ENCODE measurements around the gene LY6G6D.

- TF ChIP-seq POLR2AphosphoS5 (IDR thresholded peaks at IDR 0.05; ENCODE audit: low read depth, low read length) (no peak), TAF1 (IDR thresholded peaks at IDR 0.05; ENCODE audit: low read depth, low read length) (no peak), POU2F2 (IDR thresholded peaks at IDR 0.05; ENCODE audit: low read depth, low read length) (no peak), POLR2A (IDR thresholded peaks at IDR 0.05; ENCODE audit: low read depth, low read length) (no peak), SPI1 (IDR thresholded peaks at IDR 0.05; ENCODE audit: low read depth, low read length) (no peak), PAX5 (IDR thresholded peaks at IDR 0.05; ENCODE audit: insufficient read depth, low read length, severe bottlenecking) (no peak)
Measured at GRCh38 chr6:31702405-31702818, 12.7 kb upstream of the LY6G6D start.
